ENCODE measurements around the gene CREB5.

The CREB5 gene

DNA sequence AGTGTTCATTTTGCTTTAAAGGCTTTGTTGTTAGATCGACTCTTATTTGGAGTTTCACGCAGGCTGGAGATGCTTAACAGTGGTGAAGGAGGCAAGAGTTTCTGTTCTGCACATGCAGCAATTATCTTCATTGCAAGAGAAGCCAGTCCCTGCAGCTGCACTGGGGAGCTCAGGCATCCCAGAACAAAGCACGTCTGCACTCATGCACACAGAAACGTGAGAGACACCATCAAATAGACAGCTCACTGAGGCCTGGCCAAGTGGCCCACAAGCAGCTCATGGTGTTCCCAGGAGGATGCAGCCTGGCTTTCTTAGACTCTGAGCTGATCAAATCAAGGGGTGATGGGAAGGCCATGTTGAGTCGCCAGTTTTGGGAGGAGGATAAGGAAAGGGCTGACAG, 246.1 kb downstream of the CREB5 start:
- DNase-seq = no peak

DNA sequence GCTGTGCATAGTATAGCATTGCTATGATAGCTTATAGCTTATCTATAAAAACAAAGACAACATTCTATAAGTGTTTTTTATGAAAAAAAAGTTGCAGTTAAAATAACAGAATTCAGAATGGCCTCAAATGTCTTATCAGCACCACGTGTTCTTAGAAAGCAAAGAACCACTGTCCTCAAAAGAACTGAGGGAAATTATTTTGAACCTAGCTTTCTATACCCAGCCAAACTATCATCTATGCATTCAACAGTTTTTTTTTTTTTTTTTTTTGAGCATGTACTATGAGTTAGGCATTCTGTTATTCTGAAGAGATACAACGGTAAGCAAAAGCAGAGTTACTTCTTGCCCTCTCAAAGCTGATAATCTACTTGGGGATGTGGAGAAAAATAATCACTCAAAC, 247.8 kb downstream of the CREB5 start:
- DNase-seq = no peak

DNA sequence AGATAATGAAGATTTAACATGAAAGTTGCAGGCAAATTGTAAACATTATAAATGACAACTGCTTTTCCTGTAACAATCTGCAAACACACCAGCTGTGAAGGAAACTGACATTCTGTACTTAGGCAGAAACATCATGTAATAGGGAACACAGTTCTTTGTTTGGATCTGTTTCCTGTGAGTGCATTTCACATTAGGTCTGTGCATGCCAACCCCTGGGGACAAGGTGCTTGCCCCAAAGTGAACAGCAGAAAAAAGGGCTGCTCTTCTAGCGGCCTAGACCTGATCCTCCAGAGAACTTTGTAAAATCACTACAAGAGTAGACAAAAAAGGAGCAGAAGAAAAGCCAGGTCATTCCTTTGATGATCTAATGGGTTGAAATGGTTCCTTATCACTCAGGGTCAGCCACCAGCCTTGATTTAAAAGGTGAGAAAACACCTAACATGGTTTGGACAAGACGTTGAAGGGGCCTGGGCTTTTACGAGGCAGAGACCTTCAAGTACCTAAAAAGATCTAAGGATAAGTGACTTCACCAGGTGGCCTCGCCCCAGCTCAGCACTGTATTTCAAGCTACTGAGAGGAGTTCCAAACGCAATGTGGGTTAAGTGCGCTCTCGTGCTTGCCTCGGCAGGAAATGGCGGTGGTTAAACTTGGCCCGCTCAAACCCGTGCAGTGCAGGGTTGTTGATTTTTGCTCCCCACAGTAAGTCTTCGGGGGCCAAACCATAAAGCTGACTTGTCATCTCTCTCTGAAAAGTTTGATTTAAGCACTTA, 249.7 kb downstream of the CREB5 start:
- no peak for DNase-seq

DNA sequence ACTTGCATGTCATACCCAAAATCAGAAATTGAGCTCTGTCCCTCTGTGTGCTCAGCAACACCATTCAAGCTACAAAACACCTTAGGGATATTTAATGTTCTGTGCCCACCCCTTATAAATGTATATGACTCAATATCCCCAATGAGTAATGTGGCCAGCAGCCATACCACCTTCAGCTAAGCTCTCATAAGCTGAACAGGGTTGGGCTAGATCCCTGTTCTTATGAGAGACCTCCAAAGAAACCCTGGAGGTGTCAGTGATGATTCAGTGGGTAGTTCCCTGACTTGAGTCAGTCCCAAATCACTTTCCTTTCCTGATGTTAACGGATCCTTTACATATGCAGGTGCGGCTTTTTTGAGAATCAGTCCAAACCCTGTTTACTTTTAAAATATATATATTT, 253.8 kb downstream of the CREB5 start:
- no peak for DNase-seq

DNA sequence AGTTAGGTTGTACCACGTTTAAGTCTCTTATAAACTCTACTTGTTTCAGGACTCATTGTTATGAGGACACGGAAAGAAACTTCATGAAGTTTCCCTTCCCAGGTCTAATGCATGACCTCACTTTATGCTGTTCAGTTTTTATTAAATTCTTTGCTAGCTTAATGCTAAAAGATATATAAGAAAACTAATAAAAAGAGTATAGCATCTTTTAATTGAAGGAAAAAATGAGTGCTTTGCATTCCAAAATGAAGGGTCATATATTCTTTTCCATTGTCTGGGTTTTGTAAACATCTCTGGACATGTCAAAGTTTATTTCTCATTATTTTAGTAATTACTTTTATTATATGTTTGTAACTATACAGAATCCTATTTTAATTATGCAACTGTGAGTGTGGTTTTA, 255.8 kb downstream of the CREB5 start:
- no peak for DNase-seq

DNA sequence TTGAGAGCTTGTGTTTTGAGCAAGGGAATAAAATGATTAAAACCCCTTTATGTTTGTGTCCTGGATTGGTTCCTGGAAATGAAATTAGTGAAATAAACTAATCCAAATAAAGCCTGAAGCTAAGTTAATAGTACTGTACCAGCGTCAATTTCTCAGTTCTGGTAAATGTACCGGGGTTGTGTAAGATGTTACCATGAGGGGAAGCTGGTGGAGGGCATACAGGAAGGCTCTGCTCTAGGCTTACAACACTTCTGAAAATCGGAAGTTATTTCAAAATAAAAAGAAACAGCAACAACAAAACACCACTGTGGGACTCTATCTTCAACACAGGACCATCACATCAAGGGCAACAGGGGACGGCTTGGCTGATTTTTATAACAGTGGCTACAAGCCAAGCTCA, 257.0 kb downstream of the CREB5 start:
- no peak for DNase-seq

DNA sequence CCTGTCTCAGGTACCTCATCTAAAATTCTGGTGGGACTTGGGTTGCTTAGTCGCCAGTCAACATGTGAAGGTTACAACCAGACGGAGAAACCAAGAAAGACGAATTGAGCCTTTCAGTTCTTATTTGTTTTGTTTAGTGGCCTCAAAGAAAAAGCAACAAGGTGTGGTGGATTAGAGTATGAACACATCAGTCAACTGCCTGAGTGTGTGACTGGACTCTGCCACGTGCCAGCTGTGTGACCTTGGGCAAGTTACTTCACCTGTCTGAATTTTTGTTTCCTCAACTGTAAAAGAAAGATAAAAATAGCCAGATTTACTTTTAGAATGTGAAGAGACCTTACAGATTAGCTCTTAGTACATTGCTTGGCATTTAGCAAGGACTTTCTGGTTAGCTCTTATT, 259.2 kb downstream of the CREB5 start:
- DNase-seq = no peak

DNA sequence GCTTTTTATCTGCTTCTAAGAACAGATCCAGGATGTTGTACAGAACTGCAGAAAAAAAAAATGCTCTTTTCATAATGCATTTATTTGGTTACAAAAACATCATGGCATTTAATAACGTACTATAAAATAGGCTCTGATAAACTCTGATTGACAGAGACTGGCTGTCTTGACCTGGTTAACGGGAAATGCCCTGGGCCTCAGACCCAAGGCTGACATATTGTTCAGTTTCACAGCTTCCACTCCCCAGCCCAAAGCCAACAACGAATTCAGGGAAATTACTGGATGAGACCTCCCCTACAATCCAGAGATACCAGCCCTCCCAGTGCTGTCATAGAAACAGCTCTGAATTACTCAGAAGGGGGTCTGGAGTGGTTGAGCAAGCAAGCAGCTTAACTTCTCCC, 260.1 kb downstream of the CREB5 start:
- DNase-seq = no peak

DNA sequence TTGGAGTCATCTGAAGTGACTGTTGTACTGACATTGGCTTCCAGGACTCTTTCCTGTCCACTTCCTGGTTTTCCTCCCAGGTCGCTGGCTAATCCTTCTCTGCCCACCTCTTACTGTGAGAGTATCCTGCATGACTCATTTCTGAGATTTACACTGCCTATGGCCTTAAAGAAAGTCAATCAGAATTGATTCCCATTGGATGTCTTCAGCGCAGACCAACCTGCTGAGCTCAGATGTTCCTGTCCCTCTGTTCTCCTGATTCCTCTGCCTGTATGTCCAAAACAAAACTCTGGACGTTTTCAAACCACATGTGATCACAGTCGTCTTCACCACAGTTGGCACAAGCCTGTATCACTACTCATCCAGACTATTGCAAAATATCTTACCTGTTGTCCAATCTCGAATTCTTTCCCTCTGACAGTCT, 262.1 kb downstream of the CREB5 start:
- DNase-seq = no peak

DNA sequence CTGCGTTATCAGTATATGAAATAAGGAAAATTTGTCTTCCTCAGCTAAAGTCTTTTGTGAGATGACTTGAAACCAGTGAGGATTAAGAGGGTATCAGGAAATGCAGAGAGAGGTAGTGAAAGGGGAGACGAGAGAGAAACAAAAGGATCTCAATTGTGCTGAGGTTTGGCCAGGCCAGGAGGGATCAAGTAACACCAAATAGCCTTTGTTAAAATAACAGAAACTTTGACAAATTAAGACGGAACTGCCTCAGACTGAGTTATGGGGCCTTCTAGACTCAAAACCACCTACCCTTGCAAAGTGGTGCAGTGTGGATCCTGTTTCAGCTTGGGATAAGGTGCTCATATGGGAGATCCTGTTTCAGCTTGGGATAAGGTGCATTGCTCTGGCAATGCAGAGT, 263.1 kb downstream of the CREB5 start:
- DNase-seq = no peak

DNA sequence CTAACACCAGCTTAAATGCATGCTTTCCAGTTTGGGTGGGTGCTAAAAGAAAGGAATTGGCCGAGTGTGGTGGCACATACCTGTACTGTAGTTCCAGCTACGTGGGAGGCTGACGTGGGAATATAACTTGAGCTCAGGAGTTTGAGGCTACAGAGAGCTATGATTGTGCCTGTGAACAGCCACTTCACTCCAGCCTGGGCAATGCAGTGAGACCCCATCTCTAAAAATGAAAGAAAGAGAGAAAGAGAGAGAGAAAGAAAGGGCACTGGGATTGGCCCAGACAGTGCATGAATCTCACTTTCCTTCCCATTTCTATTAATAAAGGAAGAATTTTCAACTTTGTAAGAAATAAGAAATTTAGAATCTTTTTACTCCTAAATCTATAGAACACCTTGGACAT, 265.4 kb downstream of the CREB5 start:
- DNase-seq = no peak

DNA sequence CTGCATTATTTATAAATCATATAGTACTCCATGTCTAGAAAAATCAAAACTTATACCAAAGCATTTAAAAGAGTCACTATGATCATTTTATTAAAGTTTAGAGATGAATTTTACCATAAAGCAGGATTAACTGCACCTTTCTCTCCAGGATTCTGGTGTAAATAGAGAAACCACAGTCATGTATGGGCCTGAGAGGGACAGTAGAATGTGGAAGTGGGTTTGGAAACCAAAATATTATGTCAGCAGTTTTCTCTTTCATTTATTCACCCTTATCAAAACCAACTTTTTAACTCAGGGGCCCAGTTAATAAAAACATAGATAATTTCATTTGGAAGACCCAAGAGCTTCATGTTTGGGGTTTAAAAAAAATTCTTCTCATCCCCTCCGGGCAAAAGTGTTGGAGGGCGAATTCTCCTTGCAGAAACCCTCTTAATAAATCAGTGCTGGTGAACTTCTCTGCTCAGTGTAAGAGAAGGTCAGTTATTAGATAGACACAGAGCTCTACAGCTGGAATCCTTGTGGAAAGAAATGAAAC, 266.2 kb downstream of the CREB5 start:
- DNase-seq = no peak

DNA sequence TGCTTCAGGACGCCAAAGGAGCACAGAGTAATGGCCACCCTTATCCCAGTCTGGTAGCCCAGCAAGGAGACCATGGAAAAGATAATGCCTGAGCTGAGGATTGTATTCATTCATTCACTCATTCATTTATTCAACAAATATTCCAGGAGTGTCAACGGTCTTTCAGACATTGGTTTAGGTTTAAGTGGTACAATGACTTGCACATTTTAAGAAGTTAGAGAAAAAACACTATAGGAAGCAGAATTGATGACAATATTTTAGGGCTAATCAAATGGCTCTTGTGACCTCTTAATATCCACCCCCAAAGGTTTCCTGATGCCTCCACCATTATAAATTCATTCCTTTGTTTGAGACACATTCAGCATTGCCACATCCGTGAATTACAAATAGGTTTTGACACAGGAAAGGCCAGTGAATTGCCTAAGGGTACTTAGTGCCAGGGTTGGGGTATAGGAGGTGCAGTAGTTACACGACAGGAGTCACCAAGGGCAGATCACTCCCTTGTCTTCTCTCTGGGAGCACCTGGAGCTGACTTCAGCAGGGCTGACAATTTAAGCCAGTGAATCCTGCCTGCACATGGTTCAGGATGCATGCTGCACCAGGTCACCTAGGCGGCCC, 269.5 kb downstream of the CREB5 start:
- no peak for DNase-seq

DNA sequence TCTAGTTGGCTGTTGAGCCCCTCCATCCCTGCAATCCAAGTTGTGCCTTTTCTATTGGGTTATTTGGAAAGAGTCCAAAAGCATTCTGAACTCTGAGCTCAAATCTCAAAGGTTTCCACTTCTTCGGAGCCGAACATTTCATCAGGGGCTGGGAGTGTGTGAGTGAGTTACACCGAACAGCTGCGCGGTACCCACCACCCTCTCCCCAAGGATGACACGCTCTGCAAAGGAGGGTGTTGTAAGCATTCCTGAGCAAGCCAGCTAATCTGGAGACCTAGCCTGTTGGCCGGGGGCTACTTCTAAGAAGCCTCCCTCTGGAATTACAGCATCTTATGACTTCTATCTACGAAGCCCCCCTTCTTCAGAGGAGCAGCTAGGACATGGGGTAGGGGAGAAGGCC, 270.5 kb downstream of the CREB5 start:
- DNase-seq = no peak

DNA sequence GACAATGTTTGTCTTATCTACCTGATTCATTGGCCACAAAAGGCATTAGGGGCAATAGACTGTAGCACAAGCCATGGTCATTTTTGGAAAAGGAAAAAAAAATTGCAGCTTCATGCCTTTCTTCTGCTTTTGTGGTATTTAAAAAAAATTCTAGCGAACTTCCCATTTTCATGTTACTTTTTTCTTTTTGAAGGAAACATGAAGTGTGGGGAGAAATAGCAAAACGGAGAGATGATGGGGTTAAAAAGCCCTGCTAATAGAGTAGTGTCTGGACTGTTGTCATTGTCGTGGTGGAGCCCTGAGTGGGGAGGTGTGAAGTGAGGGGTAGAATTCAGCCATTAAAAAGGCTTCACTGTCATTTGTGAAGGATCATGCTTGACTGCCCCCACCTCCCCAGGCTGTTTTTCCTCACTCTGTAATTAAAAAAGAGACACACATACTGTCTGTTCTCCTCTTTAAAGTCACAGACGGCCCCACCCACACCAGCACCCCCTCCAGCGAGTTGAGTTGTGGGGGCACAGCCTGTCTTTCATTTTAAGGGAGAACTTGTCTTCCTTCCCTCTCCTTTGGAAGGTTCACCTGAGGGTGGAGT, 272.4 kb downstream of the CREB5 start:
- no peak for DNase-seq

DNA sequence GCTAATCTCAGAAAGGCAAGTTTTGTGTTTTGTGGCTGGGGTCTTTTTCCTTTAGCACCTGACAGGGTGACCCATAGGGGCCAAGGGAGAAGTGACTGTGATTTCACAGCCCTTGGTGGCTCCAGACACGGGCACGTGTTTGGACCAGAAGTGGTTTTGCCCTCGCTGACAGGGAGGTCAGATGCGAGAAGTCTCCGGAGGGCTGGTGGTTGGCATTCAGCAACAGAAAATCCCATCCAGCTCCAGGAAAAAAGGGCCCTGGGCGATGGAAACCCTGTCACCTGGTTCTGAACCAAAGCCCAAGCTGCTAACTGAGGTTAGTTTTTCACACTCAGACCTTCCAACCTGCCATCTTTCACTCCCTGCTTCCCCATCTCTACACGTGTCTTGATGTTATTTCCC, 272.9 kb downstream of the CREB5 start:
- DNase-seq = no peak

DNA sequence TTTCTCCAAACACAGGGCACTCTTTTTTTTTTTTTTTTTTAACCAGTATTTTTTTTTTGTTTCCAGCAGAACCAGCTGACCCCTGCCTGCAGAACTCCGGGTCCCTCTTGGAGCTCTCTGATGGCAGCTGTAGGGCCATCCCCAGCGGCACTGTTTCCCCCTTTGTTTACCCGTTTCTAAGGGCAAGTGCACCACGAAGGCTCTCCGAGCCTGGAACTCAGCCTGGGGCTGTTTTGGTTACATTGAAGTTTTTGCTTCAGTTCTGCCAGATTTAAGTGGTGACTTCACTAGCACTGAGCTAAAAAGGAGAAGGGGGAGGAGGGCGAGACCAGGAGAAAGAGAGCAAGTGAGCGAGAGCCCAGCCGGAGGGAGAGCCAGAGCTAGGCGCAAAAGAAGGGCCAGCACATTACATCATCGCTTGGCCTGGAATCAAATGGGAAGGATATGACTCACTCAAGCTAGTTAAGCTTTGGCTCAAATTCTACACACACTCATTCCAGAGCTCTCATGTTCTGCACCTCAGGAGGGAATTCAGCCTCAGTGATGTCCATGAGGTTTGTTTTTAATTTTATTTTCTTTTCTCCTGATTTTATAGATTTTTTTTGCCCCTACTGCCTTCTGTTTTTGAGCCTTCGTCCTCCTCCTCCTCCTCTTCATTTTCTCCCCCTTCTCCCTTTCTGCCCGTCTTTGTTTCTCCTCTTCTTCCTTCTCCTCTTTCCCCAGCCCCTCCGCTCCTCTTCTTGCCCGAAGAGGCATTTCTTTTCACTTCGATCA, 273.5 kb downstream of the CREB5 start:
- DNase-seq = no peak

DNA sequence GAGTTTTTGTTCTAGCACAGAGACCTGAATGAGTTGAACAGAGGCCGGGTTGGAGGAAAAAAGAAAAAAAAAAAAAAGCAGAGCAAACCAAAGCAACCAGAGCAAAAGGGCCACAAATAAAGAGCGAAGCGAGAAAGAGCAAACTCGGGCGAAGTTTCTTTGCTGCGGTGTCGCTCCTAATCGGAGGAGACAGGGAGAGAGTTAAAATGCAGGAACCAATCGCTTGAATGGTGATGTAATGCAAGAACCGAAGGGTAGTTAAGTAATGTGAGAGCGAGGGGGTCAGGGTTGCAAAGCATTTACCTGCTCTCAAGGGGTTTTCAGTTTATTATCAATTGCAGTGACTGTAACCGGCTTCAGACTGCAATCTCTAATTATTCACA, 274.1 kb downstream of the CREB5 start:
- no peak for DNase-seq

DNA sequence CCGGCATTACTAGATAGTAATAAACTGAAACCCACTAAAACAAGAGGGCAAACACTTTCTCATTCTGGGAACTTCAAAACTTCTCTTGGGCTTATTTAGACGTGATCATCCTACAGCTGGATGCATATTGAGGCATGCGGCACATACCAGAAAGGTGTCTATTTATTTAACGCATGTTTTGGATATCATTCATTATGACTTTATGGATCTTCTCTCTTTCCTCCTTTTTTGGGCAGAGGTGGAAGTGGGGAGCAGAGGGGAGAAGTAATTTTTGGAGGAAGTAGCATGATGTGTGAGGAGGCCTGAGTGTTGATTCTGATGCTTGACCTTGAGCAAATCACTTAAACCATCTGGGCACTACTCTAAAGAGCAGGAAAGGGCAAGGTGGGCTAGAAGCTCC, 275.2 kb downstream of the CREB5 start:
- no peak for DNase-seq

DNA sequence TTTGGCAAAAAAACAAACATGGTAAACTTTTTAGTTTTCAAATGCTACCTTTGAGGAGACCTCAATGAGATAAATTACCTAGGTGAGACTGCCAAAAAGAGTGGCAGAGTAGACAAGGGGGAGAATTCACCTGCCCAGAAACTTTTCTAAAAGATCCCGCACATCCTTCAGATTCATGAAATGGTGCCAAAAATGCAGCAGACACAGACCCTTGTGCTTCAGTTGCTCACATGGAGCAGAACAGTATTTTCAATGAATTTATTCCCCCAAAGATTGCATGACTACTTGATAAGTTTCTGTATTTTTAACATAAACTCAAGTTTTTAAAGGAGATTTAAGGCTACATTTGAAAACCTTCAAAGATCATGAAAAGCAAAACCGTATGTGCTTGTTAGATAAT, 275.9 kb downstream of the CREB5 start:
- no peak for DNase-seq

DNA sequence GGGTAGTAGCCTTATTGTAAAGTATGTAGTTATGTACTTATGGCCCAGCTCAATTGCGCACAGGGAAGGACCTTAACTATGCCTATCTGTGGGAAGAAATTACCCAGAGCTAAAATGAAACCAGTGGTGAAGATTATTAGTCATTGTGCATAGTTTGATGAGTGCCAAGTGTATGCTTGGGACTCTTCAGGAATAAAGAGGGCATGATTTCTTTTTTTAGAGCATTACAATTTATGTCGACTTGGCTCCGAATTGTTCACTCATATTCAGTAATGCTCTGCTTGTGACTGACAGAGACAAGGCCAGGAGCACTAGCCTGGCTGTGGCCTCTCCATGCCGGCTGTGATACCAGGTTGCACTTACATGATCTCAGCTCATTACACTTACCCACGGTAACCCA, 276.3 kb downstream of the CREB5 start:
- DNase-seq = no peak

DNA sequence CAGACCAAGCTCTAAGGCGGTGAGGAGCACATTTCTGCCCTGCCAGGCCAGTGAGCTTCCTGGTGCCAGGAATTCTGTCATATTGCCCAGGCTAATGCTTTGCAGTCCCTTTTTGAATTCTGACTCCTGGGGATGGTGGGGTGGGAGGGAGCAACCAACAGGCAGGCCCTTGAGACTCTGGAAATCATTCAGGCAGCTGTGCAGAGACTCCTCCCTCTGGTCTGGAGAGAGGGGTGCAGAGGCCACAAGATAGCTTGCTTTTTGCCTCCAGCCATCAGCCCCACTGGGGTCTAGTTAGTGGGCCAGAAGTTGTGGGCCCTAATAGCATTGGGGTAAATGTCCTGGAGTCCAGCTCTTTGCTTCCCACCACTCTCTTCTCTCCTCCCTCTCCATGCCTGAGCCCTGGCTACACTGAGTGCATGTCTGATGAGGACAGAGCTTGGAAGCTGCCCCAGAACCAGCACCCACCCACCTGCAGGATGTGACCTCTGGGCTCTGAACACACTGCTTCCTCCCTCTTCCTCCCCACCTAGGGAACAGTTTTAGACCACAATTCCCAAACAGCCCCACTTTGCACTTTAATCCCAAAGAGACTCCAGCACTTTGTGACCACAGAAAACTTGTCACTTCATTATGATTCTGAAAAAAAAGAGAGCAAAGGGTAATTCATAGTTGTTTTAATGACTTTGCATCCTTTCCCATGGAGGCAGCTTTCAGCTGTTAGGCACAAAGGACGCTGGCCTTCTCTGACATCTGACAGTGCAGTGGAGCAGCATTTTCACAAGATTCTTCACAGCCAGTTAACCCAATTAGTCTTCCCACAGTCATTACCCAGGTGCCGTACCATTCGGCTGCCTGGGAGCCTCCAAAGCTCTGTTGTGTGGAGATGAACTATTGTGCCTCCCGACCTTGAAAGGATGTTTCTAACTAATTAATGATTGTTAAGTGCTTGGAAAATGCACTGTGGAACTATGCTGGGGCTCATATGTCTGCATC, 283.3 kb downstream of the CREB5 start:
- DNase-seq = no peak

All from stimulated activated CD4-positive, alpha-beta T cell treated with anti-CD3 and anti-CD28 coated beads, Interleukin-2, amount 100 ng/mL, for 48 hours (primary cell).